Pons (tissue), 1 donor: Measurements from ENCODE around the gene EIF3B.
"Not testable (repeated sequence)": the region's sequence is repeated elsewhere in the genome, so short reads cannot be mapped to it uniquely, and the experiment has no call there.

Experiments used
- DNase-seq: peaks from one replicate; pipeline ENCODE4 v3.0.0-alpha.2; 2016; ENCODE audit warnings: low spot score

Gene EIF3B

GRCh38 chr7:2376351-2377154 is 21.9 kb downstream of the EIF3B start:
- no peak for DNase-seq

GRCh38 chr7:2377492-2377891 is 22.9 kb downstream of the EIF3B start:
- DNase-seq, result not testable (repeated sequence)

GRCh38 chr7:2378125-2378524 is 23.5 kb downstream of the EIF3B start:
- not testable (repeated sequence) for DNase-seq

- DNase-seq, result no peak
Observed at GRCh38 chr7:2379161-2379560, 24.5 kb downstream of the EIF3B start.

GRCh38 chr7:2379821-2380450 is 25.3 kb downstream of the EIF3B start:
- DNase-seq, result no peak

- no peak for DNase-seq
Observed at GRCh38 chr7:2380461-2380860, 25.8 kb downstream of the EIF3B start.

GRCh38 chr7:2381227-2381626 is 26.6 kb downstream of the EIF3B start:
- no peak for DNase-seq

- DNase-seq, result no peak
Observed at GRCh38 chr7:2381881-2382509, 27.4 kb downstream of the EIF3B start.

GRCh38 chr7:2383543-2384274 is 29.1 kb downstream of the EIF3B start:
- DNase-seq, result no peak

GRCh38 chr7:2384354-2385243 is 30.0 kb downstream of the EIF3B start:
- no peak for DNase-seq

- DNase-seq, result not testable (repeated sequence)
Observed at GRCh38 chr7:2386122-2386521, 31.5 kb downstream of the EIF3B start.

GRCh38 chr7:2386964-2387669 is 32.5 kb downstream of the EIF3B start:
- no peak for DNase-seq

- no peak for DNase-seq
Observed at GRCh38 chr7:2387897-2388636, 33.4 kb downstream of the EIF3B start.

- no peak for DNase-seq
Observed at GRCh38 chr7:2388637-2388954, 34.0 kb downstream of the EIF3B start.

GRCh38 chr7:2390020-2390816 is 35.6 kb downstream of the EIF3B start:
- peak; percentile 78 for DNase-seq

GRCh38 chr7:2393706-2394105 is 39.1 kb downstream of the EIF3B start:
- no peak for DNase-seq

- no peak for DNase-seq
Observed at GRCh38 chr7:2394566-2395082, 40.0 kb downstream of the EIF3B start.

- DNase-seq, result no peak
Observed at GRCh38 chr7:2398506-2398905, 43.9 kb downstream of the EIF3B start.
